Skeletal muscle satellite cell (primary cell): ENCODE data around the gene CACNA2D3.

Experiments
- H3K27me3 ChIP-seq: 2 replicates; pipeline ENCODE4 v1.7.0; 2013; ENCODE audit warnings: low read length; ENCODE audit not compliant: control insufficient read depth, insufficient read depth
- H3K36me3 ChIP-seq: 2 replicates; pipeline ENCODE4 v1.7.0; 2013; ENCODE audit warnings: mild to moderate bottlenecking, control low read depth, low read length; ENCODE audit not compliant: insufficient read depth
- H3K4me1 ChIP-seq: 2 replicates; pipeline ENCODE4 v1.7.0; 2013; ENCODE audit warnings: low read length; ENCODE audit not compliant: control insufficient read depth, insufficient read depth
- H3K4me2 ChIP-seq: 2 replicates; pipeline ENCODE4 v1.7.0; 2013; ENCODE audit warnings: mild to moderate bottlenecking, low read length
- H3K4me3 ChIP-seq: 2 replicates; pipeline ENCODE4 v1.7.0; 2013; ENCODE audit warnings: low read length
- H3K9ac ChIP-seq: 2 replicates; pipeline ENCODE4 v1.7.0; 2013; ENCODE audit warnings: mild to moderate bottlenecking, low read depth, low read length, moderate library complexity
- H3K9me3 ChIP-seq: replicated peaks from 2 replicates; pipeline ENCODE4 v1.7.0; 2013; ENCODE audit warnings: mild to moderate bottlenecking, control low read depth, low read length

The CACNA2D3 gene

DNA sequence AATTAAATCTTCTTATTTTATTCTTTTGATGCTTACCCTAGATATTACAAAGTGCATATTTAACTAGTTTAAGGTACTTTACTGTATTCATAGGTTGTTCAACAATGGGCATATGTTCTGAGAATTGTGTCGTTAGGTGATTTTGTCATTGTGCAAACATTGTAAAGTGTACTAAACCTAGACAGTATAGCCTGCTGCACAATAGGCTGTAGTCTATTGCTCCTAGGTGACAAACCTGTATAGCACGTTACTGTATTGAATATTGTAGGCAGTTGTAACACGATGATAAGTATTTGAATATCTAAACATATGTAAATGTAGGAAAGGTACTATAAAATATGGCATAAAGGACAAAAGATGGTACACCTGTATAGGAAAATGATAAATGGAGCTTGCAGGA, 100.7 kb downstream of the CACNA2D3 start:
- Histone ChIP-seq H3K27me3 (no peaks in the 10 kb centered on the region), H3K9ac (no peak overlapping the region), H3K4me3 (no peak overlapping the region), H3K36me3 (no peaks in the 10 kb centered on the region), H3K4me2 (no peak overlapping the region), H3K4me1 (no peaks in the 10 kb centered on the region), H3K9me3 (no peaks in the 10 kb centered on the region)

DNA sequence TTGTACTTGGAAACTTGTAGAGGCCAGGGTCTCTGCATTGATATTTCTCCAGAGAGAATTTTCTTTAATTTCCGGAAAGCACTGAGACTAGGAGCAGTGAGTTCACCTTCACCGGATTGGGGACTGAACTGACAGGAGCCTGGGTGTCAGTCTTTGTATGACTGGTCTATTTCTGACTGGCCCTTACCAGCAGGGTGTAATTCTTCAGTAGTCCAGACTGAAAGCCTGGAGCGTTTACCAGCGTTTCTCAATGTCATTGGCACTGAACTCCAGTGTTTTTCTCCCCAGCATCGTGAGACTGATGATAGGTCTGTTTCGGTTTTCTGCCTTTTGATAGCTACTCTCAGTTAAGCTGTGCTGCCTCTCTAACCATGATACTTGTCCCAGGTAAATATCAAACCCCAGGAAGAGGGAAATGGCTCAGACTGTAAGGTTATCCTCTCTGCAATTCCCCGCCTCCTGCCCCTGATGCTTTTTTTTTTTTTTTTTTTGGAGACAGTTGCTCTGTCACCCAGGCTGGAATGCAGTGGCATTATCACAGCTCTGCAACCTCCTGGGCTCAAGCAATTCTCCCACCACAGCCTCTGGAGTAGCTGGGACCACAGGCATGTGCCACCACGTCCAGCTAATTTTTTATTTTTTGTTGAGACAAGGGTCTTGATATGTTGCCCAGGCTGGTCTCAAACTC, 103.6 kb downstream of the CACNA2D3 start:
- Histone ChIP-seq H3K9ac (no peak overlapping the region), H3K4me3 (no peak overlapping the region), H3K4me1 (no peaks in the 10 kb centered on the region)

DNA sequence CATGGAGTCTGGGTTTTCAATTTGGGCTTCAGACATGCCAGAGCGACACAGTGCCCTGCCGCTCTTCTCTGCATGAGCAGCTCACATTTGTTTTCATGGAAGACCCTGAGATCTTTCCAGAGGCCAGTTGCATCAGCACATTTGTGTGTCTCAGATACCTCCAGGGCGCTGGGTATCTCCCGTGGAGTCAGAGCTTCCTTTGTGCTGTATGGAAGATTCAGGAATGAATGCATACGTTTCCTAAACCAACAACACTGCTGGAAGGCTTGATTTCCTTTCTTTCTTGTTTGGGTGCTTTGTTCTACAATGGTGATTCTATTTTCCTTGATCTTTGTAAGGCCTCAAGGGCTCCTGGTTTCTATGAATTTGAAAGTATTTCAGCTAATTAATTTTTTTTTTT, 106.5 kb downstream of the CACNA2D3 start:
- H3K9ac ChIP-seq: no peak overlapping the region
- no peaks in the 10 kb centered on the region for H3K36me3 ChIP-seq
- no peaks in the 10 kb centered on the region for H3K4me1 ChIP-seq
- no peak overlapping the region for H3K4me2 ChIP-seq
- H3K9me3 ChIP-seq: no peaks in the 10 kb centered on the region
- no peak overlapping the region for H3K4me3 ChIP-seq
- no peaks in the 10 kb centered on the region for H3K27me3 ChIP-seq

More for the DNA sequence above, 103.6 kb downstream of the CACNA2D3 start:
- Histone ChIP-seq H3K9me3 (no peaks in the 10 kb centered on the region), H3K27me3 (no peaks in the 10 kb centered on the region), H3K4me2 (no peak overlapping the region), H3K36me3 (no peaks in the 10 kb centered on the region)

DNA sequence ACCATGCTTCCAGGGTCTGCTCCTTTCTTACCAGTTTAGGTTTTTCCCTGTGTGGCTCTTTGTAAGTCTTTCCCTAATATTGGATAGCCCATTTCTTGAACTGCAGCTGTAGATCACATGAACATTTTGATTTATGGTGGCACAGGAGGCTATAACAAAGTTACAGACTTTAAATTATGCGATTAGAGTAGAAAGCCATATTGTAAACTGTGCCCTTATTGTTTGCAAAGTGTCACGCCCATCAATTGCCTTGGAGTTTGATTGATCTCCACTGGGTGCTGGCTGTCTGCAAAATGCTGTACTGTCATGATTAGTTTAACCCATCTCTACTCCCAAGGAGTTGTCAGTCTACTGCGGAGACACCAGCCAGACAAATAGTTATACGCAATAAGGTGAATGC, 110.3 kb downstream of the CACNA2D3 start:
- Histone ChIP-seq H3K4me2 (no peak overlapping the region), H3K9me3 (no peaks in the 10 kb centered on the region), H3K27me3 (no peaks in the 10 kb centered on the region), H3K4me1 (no peaks in the 10 kb centered on the region), H3K4me3 (no peak overlapping the region), H3K9ac (no peak overlapping the region), H3K36me3 (no peaks in the 10 kb centered on the region)

DNA sequence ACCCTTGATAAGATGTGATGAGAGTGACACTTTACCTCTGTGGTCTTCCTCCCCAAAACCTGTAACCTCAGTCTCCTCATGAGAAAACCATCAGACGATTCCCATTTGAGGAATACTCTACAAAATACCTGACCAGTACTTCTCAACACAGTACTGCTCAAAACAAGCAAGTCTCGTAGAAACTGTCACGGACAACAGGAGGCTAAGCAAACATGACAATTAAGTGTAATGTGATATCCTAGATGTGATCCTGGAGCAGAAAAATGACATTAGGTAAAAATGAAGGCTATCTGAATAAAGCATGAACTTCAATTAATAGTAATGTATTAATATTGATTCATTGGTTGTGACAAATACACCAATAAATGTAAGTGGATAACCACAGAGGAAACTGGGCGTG, 113.6 kb downstream of the CACNA2D3 start:
- H3K4me3 ChIP-seq: no peak overlapping the region
- H3K27me3 ChIP-seq: no peaks in the 10 kb centered on the region
- H3K4me2 ChIP-seq: no peak overlapping the region
- H3K36me3 ChIP-seq: no peaks in the 10 kb centered on the region
- H3K9me3 ChIP-seq: no peaks in the 10 kb centered on the region
- no peaks in the 10 kb centered on the region for H3K4me1 ChIP-seq
- no peak overlapping the region for H3K9ac ChIP-seq

DNA sequence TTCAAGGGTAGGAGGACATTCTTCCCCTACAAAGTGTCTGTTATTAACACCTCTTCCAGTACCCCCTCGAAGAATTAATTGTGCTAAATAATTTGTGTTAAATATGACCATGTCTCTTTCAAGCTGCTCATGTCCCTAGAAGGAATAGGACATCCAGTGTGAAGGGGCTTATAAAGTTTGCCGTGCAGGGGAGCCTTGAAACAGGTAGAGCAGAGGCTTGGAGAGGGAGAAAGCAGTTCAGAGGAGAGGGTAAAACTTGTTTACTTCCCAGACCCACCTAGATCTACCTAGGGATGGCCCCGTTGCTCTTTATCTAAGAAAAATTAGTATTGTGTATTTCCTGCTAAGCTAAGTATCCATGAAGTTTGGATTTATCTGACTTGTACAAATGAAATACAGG, 114.8 kb downstream of the CACNA2D3 start:
- H3K36me3 ChIP-seq: no peaks in the 10 kb centered on the region
- no peaks in the 10 kb centered on the region for H3K27me3 ChIP-seq
- H3K4me2 ChIP-seq: no peak overlapping the region
- H3K4me3 ChIP-seq: no peak overlapping the region
- no peaks in the 10 kb centered on the region for H3K9me3 ChIP-seq
- H3K9ac ChIP-seq: no peak overlapping the region
- no peaks in the 10 kb centered on the region for H3K4me1 ChIP-seq

DNA sequence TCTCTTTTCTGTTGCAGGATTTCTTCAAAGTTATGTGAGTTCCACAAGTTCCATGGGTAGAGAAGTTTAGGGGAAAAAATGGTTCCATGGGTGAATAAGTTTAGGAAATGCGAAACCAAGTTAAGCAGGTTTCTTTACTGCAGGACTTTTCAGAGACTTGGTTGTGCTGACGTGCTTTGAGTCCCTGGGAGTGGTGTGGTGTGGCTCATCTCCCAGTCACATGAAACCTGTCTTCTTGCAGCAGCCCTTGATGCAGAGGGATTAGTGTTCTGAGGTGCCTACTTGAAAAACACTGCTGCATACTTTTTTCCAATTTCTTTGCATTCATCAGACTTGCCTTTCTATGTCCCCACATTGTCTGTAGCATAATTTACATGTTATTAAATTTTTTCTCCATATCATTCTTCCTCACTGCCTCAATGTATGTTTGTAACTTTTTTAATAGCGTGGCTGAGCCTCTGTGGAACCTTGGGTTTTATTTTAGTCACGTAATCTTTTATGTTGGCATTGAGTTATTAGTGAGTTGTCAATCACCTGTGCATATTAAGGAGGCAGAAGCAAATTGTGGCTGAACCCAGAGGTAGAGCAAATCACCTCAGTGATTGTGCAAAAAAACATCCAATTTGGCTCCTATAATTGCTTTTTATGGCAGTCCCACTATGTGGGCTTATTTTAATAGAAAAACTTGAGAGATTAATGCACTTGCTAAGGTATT, 115.6 kb downstream of the CACNA2D3 start:
- H3K9me3 ChIP-seq: no peaks in the 10 kb centered on the region
- H3K4me2 ChIP-seq: no peak overlapping the region
- no peaks in the 10 kb centered on the region for H3K36me3 ChIP-seq
- H3K27me3 ChIP-seq: no peaks in the 10 kb centered on the region
- H3K4me3 ChIP-seq: no peak overlapping the region
- H3K9ac ChIP-seq: no peak overlapping the region
- H3K4me1 ChIP-seq: no peaks in the 10 kb centered on the region

DNA sequence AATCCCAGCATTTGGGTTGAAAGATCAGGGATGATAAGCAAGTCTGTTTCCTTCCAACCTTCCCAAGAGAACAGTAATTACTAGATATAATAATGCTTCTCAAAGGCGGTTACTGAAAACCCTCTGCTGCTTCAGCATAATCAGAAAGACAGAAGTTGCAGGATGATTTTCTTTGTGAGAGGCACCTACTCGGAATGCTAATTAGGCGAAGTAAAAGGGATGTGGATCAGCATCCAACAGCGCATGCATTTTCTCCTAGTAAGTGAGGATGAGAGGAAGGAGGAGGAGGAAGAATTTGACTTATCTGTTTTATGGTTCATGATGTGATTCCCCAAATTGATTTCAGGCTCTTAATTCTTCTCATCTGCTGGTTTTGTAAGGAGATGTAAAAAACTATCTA, 118.0 kb downstream of the CACNA2D3 start:
- Histone ChIP-seq H3K27me3 (no peaks in the 10 kb centered on the region), H3K4me3 (no peak overlapping the region), H3K4me2 (no peak overlapping the region), H3K9ac (no peak overlapping the region), H3K4me1 (no peaks in the 10 kb centered on the region), H3K9me3 (no peaks in the 10 kb centered on the region), H3K36me3 (no peaks in the 10 kb centered on the region)

DNA sequence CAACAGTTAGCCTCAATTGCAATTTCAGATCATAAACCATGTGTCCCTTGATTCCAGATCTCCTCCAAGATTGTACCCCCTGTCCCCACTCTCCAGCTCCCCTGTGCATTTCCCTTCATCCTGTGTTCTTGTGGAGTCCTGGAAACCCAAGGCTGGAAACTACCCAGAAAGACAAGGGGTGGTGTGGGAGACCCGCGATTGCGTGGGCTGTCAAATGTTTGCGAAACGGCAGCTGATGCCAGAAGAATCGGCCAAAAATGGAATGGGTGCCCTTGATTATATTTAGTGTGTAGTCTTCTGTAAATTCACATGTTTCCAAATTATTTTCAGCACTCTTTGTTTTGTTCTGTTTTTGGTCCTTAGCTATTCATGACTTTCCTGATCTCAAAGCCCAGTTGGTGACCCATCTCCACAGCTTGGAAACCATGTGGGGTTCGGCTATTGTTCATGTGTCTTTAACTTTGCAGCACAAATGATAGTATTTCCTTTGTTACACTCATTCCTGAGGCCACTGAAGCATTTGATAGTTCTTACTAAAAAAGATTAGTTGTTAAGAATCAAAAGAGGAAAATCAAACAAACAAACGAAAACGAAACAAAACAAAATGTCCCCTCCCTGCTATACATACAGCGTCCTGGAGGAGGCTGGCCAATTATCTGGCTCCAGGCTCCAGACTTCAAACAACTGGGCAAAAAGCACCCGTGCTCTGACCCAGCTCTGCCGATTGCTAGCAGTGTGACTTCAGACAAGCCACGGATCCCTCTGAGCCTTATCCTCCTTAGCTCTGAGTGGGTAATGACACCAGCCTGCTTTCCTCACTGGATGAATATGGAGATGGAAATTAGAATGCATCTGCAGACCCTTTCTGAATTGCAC, 120.9 kb downstream of the CACNA2D3 start:
- Histone ChIP-seq H3K4me1 (no peaks in the 10 kb centered on the region), H3K4me2 (peak overlapping the region; percentile 54), H3K4me3 (peak overlapping the region; percentile 57), H3K36me3 (no peaks in the 10 kb centered on the region), H3K27me3 (no peaks in the 10 kb centered on the region), H3K9me3 (no peaks in the 10 kb centered on the region), H3K9ac (no peak overlapping the region)

DNA sequence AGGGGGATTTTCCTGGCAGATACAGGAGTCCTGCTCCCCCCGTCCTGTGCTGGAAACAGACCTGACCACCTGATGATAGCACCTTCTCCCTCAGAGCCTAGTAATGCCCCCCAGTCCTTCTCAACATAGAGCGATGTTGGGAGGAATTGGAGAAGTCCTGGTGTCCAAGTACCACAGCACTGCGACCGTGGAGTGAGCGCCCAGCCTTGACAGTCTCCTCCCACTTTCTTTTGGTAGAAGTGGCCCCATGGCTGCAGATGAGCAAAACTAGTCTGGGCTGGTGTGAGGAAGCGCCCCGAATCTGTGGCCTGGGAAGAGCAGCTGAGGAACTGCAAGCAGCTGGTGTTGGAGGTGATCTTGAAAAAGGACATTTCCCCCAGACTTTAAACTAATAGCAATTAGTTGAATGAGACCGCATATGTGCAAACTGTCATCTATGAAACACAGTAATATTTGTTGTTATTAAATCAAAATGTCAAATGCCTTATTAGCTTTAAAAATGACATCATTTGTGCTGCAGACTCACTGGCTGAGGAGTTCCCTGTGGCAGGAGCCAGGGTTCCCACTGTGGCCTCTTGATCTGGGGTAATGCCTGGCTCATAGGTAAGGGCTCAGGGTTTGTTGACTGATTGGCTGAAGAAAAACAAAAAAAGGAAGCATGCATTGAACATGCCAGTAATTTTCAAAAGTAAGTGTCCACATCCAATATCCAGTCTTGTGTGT, 121.8 kb downstream of the CACNA2D3 start:
- no peaks in the 10 kb centered on the region for H3K27me3 ChIP-seq
- peak overlapping the region; percentile 57 for H3K4me3 ChIP-seq
- no peaks in the 10 kb centered on the region for H3K9me3 ChIP-seq
- no peaks in the 10 kb centered on the region for H3K36me3 ChIP-seq
- H3K9ac ChIP-seq: no peak overlapping the region
- peak overlapping the region; percentile 54 for H3K4me2 ChIP-seq
- no peaks in the 10 kb centered on the region for H3K4me1 ChIP-seq

DNA sequence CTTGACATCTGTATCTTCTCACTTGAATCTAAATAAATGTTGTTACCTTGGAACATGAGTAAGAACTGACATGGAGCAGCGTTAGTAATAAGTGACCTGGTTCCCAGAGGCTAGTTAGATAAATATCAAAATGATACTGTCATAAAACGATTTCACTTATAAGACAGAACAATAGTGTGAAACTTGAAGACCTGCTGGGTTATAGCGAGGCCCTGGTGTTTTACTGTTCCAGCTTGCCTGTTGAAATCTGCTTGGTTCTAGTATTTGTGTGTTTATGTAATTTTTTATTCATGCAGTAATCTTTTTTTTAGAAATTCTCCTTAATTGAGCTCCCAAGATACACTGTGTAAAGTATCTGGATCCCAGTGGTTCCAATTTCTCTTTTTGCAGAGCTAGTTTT, 129.4 kb downstream of the CACNA2D3 start:
- Histone ChIP-seq H3K27me3 (no peaks in the 10 kb centered on the region), H3K9ac (no peak overlapping the region), H3K4me3 (no peak overlapping the region), H3K4me1 (no peaks in the 10 kb centered on the region), H3K4me2 (no peak overlapping the region), H3K9me3 (no peaks in the 10 kb centered on the region), H3K36me3 (no peaks in the 10 kb centered on the region)
